GM18526 (cell line): ENCODE data around the gene SRSF9.

Source experiments
- POLR2A ChIP-seq: IDR thresholded peaks from 3 replicates; pipeline ENCODE4 v1.6.1; 2011; ENCODE audit not compliant: insufficient read length; ENCODE audit errors: extremely low read depth

Gene SRSF9

DNA sequence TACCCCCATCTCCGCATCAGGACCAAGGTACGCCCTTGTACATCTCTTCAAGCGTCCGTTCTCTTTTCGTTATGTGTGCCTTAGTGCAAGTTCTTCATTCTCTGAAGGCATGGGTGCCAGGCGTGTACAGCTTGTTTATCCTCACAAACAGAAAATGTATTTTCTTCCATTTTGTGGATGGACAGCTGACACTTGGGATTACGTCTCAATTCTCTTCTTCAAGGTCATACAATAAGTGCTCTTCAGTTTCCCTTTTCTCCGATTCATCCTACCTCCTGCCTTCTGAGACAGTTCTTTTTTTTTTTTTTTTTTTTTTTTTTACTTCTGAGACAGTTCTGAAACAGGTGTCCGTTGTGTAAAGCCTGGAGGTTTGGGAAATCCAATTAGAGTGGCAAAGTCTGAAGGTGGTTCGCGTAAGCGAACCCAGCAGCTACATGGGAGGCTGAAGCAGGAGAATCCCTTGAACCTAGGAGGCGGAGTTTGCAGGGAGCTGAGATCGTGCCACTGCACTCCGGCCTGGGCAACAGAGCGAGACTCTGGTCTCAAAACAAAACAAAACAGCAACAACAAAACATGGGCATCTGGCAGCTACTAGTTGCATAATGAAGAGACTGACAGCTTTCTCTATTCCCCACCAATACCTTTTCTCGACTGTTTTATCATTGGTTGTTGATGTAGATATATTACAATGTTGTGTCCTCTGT is 30.9 kb downstream of the SRSF9 start:
- no peak for TF ChIP-seq POLR2A

DNA sequence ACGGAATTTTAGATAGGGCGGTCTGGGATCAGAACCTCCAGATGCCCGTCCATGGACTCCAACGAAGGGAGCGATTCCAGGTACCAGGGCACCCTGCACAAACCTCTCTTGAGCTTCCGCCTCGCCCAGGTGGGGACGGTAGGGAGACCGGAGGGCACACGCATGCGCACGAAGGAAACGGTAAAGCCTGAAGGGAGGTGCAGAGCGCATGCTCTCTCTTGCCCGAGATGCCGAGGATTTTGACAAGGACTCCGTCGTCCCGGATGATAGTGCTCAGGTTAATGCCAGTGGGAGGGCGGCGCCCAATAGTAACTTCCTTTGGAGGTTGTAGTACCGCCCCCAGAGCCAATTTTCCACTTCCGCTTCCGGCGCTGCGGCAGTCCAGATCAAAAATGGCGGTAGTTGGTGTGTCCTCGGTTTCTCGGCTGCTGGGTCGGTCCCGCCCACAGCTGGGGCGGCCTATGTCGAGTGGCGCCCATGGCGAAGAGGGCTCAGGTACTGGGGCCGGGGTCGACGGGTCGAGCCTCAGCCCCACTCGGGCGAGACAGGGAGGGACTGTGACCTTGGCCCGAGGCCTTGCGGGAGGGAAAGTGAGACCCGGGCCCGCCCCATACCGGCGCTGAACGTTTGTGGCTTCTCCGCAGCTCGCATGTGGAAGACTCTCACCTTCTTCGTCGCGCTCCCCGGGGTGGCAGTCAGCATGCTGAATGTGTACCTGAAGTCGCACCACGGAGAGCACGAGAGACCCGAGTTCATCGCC is 31.6 kb downstream of the SRSF9 start, which contains the start of gene COX6A1:
COX6A1 (plus strand) TSS at position 379 of the 760 bp plus-strand sequence; CDS start at position 393, 14 bp downstream.
- TF ChIP-seq POLR2A, result peak; percentile 92

DNA sequence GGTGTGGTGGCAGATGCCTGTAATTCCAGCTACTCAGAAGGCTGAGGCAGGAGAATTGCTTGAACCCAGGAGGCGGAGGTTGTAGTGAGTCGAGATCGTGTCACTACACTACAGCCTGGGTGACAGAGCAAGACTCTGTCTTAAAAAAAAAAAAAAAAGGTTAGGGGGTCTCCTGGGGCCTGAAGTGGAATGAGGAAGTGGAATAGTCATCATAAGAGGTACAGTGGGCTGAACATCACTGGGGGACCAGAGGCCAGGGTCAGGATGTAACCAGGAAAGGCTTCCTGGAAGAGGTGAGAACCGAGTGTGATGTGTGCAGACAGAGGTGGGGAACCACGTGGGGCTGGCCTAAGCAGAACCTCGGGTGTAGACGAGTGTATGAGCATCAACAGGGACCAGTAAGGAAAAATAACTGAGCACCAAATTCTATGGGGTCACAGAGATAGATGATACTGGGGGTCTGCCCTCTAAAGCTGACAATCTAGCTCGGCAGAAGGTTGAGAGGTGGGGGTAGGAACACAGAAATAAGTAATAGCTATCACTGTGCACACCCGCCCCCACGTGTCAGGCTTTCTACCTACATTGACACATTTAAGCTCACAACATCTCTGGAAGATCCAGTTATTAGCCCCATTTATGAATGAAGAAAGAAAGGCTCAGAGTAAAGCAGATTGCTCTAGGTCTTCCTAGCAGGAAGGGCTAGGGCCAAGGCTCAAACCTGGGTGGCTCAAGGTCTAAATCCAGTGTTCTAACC is 36.6 kb downstream of the SRSF9 start:
- no peak for TF ChIP-seq POLR2A

DNA sequence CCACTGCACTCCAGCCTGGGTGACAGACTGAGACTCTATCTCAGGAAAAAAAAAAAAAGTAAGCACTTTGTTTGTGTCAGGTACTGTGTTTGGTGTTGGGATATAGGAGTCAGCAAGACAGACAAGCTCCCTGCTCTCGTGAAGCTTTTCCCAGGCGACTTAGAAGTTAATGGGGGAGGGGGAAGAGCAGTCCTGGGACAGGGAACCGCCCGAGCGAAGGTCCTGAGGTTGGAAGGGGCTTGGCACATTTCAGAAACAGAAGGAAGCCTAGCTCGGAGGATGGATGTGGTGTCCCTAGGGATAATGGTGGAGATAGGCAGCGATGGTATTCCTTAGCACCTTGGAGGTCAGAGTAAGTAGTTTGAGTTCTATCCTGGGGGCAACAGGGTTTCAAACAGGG is 40.2 kb downstream of the SRSF9 start:
- no peak for TF ChIP-seq POLR2A

DNA sequence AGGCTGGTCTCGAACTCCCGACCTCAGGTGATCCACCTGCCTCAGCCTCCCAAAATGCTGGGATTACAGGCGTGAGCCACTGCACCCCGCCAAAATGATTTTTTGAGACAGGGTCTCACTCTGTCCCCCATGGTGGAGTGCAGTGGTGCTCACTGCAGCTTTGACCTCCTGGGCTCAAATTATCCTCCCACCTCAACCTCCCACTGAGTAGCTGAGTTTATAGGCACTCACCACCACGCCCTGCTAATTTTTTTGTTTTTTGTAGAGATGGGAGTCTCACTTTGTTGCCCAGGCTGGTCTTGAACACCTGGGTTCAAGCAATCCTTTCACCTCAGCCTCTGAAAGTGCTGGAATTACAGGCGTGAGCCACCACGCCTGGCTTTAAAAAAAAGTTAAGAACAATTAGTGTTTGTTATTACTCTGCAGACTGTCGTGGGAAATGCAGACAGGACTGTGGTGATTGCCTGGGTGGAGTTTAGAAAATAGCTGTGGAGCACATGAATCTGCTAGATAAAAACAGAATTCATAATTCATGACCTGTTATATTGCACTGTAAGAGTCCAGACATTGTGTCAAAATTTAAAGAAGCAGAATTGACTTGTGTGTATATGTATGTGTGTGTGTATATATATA is 40.8 kb downstream of the SRSF9 start:
- TF ChIP-seq POLR2A, result no peak

DNA sequence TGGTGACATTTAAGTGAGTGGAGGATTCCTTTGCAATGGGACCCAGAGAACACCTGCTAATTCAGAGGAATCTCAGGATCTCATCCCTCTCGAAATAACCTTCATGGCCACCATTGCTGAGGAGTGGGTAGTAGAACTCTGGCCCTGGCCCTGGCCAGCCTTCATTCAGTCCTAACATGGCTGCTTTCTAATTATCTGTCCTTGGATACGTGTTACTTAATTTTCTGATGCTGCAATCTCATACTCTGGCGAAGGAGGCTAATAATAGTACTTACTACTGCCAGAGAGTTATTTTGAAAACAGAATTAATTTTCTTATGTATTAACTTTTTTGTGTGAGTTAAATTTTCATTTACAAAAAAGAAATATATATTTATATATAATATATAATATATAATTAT is 43.8 kb downstream of the SRSF9 start:
- no peak for TF ChIP-seq POLR2A

DNA sequence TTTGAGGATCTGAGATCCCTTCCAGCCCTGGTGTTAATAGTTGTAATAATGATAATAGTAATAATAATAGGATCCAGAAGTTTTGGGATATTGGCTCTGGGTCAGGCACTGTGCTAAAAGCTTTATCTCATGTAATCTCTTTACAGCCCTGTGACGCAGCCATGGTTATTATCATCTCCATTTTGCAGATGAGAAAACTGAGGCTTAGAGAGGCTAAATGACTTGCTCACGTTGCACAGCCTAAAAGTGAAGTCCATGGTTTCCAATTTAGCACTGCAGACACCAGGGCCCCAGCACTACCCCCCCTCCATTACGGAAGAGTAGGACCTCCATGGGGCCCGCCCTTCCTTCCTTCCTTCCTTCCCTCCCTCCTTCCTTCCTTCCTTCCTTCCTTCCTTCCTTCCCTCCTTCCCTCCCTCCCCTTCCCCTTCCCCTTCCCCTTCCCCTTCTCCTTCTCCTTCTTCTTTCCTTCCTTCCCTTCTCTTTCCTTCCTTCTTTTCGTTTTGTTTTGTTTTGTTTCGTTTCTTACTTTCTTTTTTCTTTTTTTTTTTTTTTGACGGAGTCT is 46.6 kb downstream of the SRSF9 start:
- no peak for TF ChIP-seq POLR2A

DNA sequence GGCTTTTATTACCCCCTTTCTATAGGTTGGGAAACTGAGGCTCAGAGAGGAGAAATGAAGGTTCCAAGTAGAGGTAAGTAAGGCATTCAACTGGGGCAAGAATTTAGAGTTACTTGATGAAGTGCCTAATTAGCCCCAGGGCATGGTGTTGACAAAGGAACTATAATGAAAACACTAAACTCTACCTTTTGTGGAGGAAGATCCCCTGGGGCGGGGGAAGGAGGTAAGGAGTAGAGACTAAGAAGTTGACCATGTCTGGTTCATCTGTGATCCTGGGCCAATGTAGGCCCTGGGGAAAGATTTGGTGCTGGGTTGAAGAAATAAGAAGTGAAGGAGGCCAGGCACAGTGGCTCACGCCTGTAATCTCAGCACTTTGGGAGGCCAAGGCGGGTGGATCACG is 47.8 kb downstream of the SRSF9 start:
- TF ChIP-seq POLR2A, result no peak

DNA sequence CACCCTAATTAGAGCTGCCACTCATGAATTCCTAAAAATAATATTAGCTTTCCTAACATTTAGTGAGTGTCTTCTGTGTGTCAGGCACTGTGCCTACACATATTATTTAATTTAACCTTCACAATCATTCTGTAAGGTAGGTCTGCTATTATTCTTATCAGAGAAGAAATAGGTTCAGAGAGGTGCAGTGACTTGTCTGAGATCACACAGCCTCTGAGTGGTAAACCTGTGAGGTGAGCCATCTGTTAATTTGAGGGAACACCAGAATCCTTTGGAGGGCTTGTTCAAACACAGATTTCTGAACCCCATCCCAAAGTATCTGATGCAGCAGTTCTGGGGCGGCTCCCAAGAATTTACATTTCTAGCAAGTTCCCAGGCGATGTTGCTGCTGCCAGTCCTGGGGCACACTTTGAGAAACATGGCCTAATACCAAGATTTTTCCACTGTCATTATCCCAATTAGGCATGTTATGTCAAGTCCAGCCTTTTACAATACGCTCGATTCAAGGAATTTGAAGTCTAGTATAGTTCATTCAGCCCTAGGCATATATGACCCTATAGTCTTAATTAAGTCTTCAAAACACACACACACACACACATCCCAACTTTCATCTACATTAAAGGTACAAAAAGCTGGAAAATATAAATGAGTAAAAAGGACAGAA is 51.5 kb downstream of the SRSF9 start:
- no peak for TF ChIP-seq POLR2A

DNA sequence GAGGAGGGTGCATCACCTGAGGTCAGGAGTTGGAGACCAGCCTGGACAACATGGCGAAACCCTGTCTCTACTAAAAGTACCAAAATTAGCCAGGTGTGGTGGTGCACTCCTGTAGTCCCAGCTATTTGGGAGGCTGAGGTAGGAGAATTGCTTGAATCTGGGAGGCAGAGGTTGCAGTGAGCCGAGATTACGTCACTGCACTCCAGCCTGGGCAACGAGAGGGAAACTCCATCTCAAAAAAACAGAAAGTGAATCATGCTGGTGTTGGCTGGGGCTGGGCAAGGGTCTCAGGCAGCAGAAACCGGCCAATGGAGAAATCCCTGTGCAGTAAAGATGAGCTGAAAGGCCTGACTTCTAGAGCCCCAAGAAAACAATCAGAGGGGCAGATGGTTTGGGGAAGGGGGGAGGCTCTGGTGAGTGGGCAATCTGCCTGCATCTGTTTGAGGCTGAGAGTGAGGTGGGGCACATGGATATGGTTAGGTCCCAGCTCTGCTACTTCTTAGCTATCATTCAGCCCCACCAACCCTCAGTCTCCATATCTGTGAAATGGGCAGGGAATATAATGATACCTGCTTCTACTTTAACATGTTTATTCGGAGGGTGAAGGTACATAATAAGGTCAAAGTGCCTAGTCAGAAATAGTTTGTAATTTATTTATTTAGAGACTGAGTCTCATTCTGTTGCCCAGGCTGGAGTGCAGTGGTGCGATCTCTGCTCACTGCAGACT is 52.9 kb downstream of the SRSF9 start:
- no peak for TF ChIP-seq POLR2A

DNA sequence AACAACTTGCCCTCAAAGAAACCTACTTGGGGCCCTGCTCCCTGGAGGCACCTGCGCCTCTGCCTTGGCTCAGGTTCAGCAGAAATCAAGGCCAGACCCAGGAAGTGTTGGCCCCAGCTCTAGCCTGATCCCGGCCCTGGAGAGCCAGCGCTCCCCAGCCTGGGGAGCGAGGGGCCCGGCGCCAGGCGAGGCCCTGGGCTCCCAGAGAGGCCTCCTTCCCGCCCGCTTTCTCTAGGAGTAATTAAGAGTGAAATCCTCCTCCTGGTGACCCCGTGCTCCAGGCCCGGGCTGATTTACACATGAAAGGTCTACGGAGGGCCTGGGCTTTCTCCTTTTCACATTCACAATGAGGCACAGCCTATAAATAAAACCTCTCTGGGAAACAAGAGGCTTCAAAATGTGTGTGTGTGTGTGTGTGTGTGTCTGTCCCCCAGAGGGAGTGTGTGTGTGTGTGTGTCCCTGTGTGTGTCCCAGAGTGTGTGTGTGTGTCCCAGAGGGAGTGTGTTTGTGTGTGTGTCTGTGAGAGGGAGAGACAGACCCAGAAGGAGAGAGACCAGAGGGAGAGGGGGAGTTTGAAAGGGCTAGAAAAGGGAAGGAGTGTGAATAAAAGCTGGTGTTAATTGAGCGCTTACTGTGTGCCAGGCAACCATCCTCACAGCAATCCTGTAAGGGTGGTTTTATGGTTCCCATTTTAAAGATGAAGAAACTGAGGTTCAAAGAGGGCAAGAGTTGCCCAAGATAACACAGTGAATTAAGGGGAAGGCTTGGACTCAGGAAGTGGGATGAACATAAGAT is 55.5 kb downstream of the SRSF9 start:
- TF ChIP-seq POLR2A, result no peak

DNA sequence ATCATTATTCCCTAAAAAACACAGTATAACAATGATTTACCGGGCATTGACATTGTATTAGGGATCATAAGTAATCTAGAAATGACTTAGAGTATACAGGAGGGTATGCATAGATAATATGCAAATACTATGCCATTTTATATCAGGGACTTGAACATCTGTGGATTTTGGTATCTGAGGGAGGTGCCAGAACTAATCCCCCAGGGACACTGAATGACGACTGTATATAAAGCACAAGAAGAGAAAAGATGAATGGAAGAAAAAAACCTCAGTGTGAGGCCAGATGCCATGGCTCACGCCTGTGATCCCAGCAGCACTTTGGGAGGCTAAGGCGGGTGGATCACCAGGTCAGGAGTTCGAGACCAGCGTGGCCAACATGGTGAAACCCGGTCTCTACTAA is 57.1 kb downstream of the SRSF9 start:
- no peak for TF ChIP-seq POLR2A
